ENCODE data around the gene BIRC6. TPM values are rescaled to one million over a fixed set of nuclear protein-coding genes. Genes with fewer than 3 reads are reported as not detected.

Gene BIRC6
- total and polyA plus RNA-seq, 2 of the 8 experiments (the other 6 are each of a cell fraction or from before 2014, with no cell fraction given) = 32.5 to 69.5 TPM

- H3K36me3 ChIP-seq (ENCODE audit: control insufficient read depth in 2 of 4, insufficient read depth in 4 of 4, low read length in 3 of 4) = peaks cover 0 to 48% (median 19%) of the 10 kb centered on the region in 4 experiments; a peak in 6 of 8 replicates
These were observed 148.2 kb downstream of the BIRC6 start for GRCh38 chr2:32504877-32505478.

More at GRCh38 chr2:32504877-32505478, 148.2 kb downstream of the BIRC6 start:
- Histone ChIP-seq H3K27me3 (replicated peaks in 1 of 4; ENCODE audit: control insufficient read depth in 3 of 4, extremely low read depth in 1 of 4, insufficient read depth in 3 of 4, low read length in 3 of 4) (no peaks in the 10 kb centered on the region), H3K9me3 (ENCODE audit: insufficient read depth in 2 of 2, low read depth in 1 of 2, low read length in 1 of 2) (no peaks in the 10 kb centered on the region), H2BK120ac (replicated peaks; ENCODE audit: low read depth, low read length) (no peak overlapping the region), H3K79me1 (ENCODE audit: low read depth, low read length) (no peaks in the 10 kb centered on the region), H3K4ac (replicated peaks; ENCODE audit: insufficient read length, low read depth, low read length) (no peak overlapping the region), H2BK5ac (ENCODE audit: low read depth, low read length) (no peak overlapping the region), H3K4me1 (replicated peaks in 1 of 4; ENCODE audit: control insufficient read depth in 3 of 4, insufficient read depth in 4 of 4, low read length in 3 of 4) (no peaks in the 10 kb centered on the region), H2BK12ac (ENCODE audit: low read depth, low read length) (no peak overlapping the region), H4K20me1 (replicated peaks in 1 of 2; ENCODE audit: control insufficient read depth in 1 of 2, insufficient read depth in 2 of 2, low read length in 2 of 2) (no peaks in the 10 kb centered on the region), H3K23ac (ENCODE audit: insufficient read length) (no peak overlapping the region), H4K91ac (replicated peaks; ENCODE audit: insufficient read length, low read length) (no peak overlapping the region), H4K5ac (ENCODE audit: insufficient read length, low read depth, low read length) (no peak overlapping the region), H4K8ac (ENCODE audit: extremely low read depth, insufficient read depth, low read length) (no peak overlapping the region), H3K4me2 (ENCODE audit: insufficient read depth in 1 of 2, low read depth in 2 of 2, low read length in 2 of 2) (no peak overlapping the region), H3K79me2 (ENCODE audit: control insufficient read depth in 1 of 2, insufficient read depth in 2 of 2, low read length in 2 of 2) (no peaks in the 10 kb centered on the region), H3K14ac (ENCODE audit: insufficient read length) (no peak overlapping the region), H3K18ac (ENCODE audit: extremely low read depth, low read length) (no peak overlapping the region), H2BK20ac (ENCODE audit: low read length) (no peak overlapping the region), H3K4me3 (ENCODE audit: extremely low read depth in 1 of 4, insufficient read depth in 2 of 4, low read depth in 3 of 4, low read length in 4 of 4) (no peak overlapping the region), H2BK15ac (ENCODE audit: low read length) (no peak overlapping the region), H2AFZ (ENCODE audit: low read length) (no peak overlapping the region), H3K56ac (replicated peaks; ENCODE audit: insufficient read length, low read depth, low read length) (no peak overlapping the region), H3K9ac (replicated peaks in 1 of 4; ENCODE audit: extremely low read depth in 1 of 4, low read depth in 3 of 4, low read length in 3 of 4) (no peak overlapping the region), H3K23me2 (ENCODE audit: low read depth, low read length) (no peaks in the 10 kb centered on the region), H2AK5ac (ENCODE audit: low read depth, low read length) (no peak overlapping the region), H3K27ac (ENCODE audit: low read depth, low read length) (no peak overlapping the region)
- CTCF ChIA-PET (ENCODE audit: partially characterized antibody) = interaction anchor here (0.6 to 1.3 kb wide), 2 partner anchors 15 to 480 kb away, joined by 3 read pairs; no protein-coding TSS in a partner anchor
- POLR2A ChIA-PET (ENCODE audit: partially characterized antibody) = no interaction called here
- FAIRE-seq (no peak), DNase-seq (ENCODE audit: low read depth in 1 of 2, low spot score in 2 of 2) (no peak)
- TF ChIP-seq SP2 (IDR thresholded peaks at IDR 0.05; ENCODE audit: low read length) (no peak), SP4 (IDR thresholded peaks at IDR 0.05; ENCODE audit: low read length) (no peak), TBP (IDR thresholded peaks at IDR 0.05; ENCODE audit: low read depth, low read length) (no peak), ASH2L (IDR thresholded peaks at IDR 0.05; ENCODE audit: low read length) (no peak), SP1 (IDR thresholded peaks at IDR 0.05; ENCODE audit: low read depth, low read length) (no peak), FOSL1 (IDR thresholded peaks at IDR 0.05; ENCODE audit: insufficient read depth, low read depth, low read length) (no peak), RNF2 (IDR thresholded peaks at IDR 0.05; ENCODE audit: borderline replicate concordance, low read depth, low read length, missing control alignments, poor library complexity, severe bottlenecking) (no peak)
- 95% methylated on average over 3 of the region's 3 CpGs; no CpG with 5 or more reads in 1 of the 2 experiments for WGBS, 2 experiments (ENCODE audit: extremely low coverage in 1 of 2, insufficient coverage in 1 of 2, insufficient read length in 1 of 2, insufficient replicate concordance in 2 of 2, low coverage in 1 of 2, low lambda C conversion rate in 2 of 2, missing lambda C conversion rate in 1 of 2)

All from H1 (cell line).